Measurements from ENCODE around the gene GRIN2A.

GRIN2A gene

DNA sequence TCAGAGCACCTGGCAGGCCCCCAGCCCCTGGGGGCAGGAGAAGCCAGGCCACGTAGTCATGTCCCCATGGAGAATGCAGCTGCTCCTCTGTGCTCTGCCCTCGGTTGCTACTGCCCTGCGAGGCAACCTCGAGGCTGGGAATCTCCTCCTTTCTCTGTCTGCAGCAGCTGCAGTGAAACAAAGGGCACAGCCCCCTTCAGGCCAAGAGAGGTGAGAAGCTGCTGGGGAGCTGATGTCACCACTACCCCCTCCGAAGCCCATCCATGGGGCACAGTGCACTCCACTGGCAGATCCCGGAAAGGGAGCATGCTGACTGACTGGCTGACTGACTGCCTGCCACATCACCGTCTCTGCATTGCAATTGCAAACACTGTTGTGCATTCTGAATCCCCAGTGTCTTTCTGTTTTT lies 103.7 kb downstream of the GRIN2A start:
- DNase-seq (ENCODE audit: extremely low read depth, insufficient read length), result no peak
- TF ChIP-seq, protein P1, sequence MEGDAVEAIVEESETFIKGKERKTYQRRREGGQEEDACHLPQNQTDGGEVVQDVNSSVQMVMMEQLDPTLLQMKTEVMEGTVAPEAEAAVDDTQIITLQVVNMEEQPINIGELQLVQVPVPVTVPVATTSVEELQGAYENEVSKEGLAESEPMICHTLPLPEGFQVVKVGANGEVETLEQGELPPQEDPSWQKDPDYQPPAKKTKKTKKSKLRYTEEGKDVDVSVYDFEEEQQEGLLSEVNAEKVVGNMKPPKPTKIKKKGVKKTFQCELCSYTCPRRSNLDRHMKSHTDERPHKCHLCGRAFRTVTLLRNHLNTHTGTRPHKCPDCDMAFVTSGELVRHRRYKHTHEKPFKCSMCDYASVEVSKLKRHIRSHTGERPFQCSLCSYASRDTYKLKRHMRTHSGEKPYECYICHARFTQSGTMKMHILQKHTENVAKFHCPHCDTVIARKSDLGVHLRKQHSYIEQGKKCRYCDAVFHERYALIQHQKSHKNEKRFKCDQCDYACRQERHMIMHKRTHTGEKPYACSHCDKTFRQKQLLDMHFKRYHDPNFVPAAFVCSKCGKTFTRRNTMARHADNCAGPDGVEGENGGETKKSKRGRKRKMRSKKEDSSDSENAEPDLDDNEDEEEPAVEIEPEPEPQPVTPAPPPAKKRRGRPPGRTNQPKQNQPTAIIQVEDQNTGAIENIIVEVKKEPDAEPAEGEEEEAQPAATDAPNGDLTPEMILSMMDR (IDR thresholded peaks at IDR 0.05; ENCODE audit: insufficient read depth, low read length, poor library complexity, severe bottlenecking), result no peak
- Histone ChIP-seq H3K27me3 (replicated peaks; ENCODE audit: control insufficient read depth, insufficient read depth, low read length) (no peaks in the 10 kb centered on the region), H3K36me3 (ENCODE audit: control insufficient read depth, insufficient read depth, low read length) (no peaks in the 10 kb centered on the region), H3K4me3 (replicated peaks; ENCODE audit: low read depth, low read length) (no peak overlapping the region)

- TF ChIP-seq, protein P1 (IDR thresholded peaks at IDR 0.05; ENCODE audit: insufficient read depth, low read length, poor library complexity, severe bottlenecking), result no peak
- Histone ChIP-seq H3K36me3 (ENCODE audit: control insufficient read depth, insufficient read depth, low read length) (no peaks in the 10 kb centered on the region), H3K4me3 (replicated peaks; ENCODE audit: low read depth, low read length) (no peak overlapping the region), H3K27me3 (replicated peaks; ENCODE audit: control insufficient read depth, insufficient read depth, low read length) (no peaks in the 10 kb centered on the region)
- no peak for DNase-seq (ENCODE audit: extremely low read depth, insufficient read length)
Measured at GRCh38 chr16:10077861-10078260, 104.4 kb downstream of the GRIN2A start.

GRCh38 chr16:10076037-10076436 lies 106.2 kb downstream of the GRIN2A start:
- no peaks in the 10 kb centered on the region for H3K27me3 ChIP-seq (replicated peaks; ENCODE audit: control insufficient read depth, insufficient read depth, low read length)
- H3K4me3 ChIP-seq (replicated peaks; ENCODE audit: low read depth, low read length), result no peak overlapping the region
- TF ChIP-seq, protein P1 (IDR thresholded peaks at IDR 0.05; ENCODE audit: insufficient read depth, low read length, poor library complexity, severe bottlenecking), result no peak
- H3K36me3 ChIP-seq (ENCODE audit: control insufficient read depth, insufficient read depth, low read length), result no peaks in the 10 kb centered on the region
- DNase-seq (ENCODE audit: extremely low read depth, insufficient read length), result no peak

- TF ChIP-seq, protein P1 (IDR thresholded peaks at IDR 0.05; ENCODE audit: insufficient read depth, low read length, poor library complexity, severe bottlenecking), result no peak
- no peaks in the 10 kb centered on the region for H3K36me3 ChIP-seq (ENCODE audit: control insufficient read depth, insufficient read depth, low read length)
- no peaks in the 10 kb centered on the region for H3K27me3 ChIP-seq (replicated peaks; ENCODE audit: control insufficient read depth, insufficient read depth, low read length)
- H3K4me3 ChIP-seq (replicated peaks; ENCODE audit: low read depth, low read length), result no peak overlapping the region
- no peak for DNase-seq (ENCODE audit: extremely low read depth, insufficient read length)
Measured at GRCh38 chr16:10070591-10070990, 111.6 kb downstream of the GRIN2A start.

DNA sequence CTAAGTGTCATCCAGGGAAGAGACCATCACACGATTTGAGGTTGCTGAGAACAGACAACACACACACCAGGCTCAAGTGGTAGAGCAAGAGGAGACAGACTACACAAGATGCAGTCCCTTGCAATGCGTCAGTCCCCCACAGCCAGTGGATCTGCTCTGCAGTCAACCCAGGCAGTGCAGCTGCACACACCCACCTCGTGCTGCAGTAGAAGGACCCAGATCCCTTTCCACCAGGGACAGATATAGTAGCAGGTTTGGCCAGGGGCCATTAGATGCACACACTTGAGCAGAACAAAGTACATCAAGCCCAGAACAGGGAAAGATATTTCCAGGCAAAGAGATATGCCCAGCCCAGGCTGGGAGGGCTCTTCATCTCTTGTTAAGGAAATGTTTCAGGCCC lies 112.9 kb downstream of the GRIN2A start:
- no peak overlapping the region for H3K4me3 ChIP-seq (replicated peaks; ENCODE audit: low read depth, low read length)
- DNase-seq (ENCODE audit: extremely low read depth, insufficient read length), result no peak
- no peaks in the 10 kb centered on the region for H3K27me3 ChIP-seq (replicated peaks; ENCODE audit: control insufficient read depth, insufficient read depth, low read length)
- no peaks in the 10 kb centered on the region for H3K36me3 ChIP-seq (ENCODE audit: control insufficient read depth, insufficient read depth, low read length)
- TF ChIP-seq, protein P1 (IDR thresholded peaks at IDR 0.05; ENCODE audit: insufficient read depth, low read length, poor library complexity, severe bottlenecking), result no peak

- no peaks in the 10 kb centered on the region for H3K36me3 ChIP-seq (ENCODE audit: control insufficient read depth, insufficient read depth, low read length)
- no peak for DNase-seq (ENCODE audit: extremely low read depth, insufficient read length)
- H3K27me3 ChIP-seq (replicated peaks; ENCODE audit: control insufficient read depth, insufficient read depth, low read length), result no peaks in the 10 kb centered on the region
- no peak overlapping the region for H3K4me3 ChIP-seq (replicated peaks; ENCODE audit: low read depth, low read length)
- TF ChIP-seq, protein P1 (IDR thresholded peaks at IDR 0.05; ENCODE audit: insufficient read depth, low read length, poor library complexity, severe bottlenecking), result no peak
Measured at GRCh38 chr16:10067835-10068234, 114.4 kb downstream of the GRIN2A start.
